GM21576 (cell line): ENCODE results near the gene ABCD3.
"Not testable (repeated sequence)": the region's sequence is repeated elsewhere in the genome, so short reads cannot be mapped to it uniquely, and the experiment has no call there.

ENCODE experiments used
- ATAC-seq: cut with Tn5 transposase; IDR thresholded peaks from one replicate; pipeline ENCODE4 v1.9.1; 2021; ENCODE audit warnings: mild to moderate bottlenecking, moderate library complexity; ENCODE audit not compliant: unreplicated experiment

The ABCD3 gene

DNA sequence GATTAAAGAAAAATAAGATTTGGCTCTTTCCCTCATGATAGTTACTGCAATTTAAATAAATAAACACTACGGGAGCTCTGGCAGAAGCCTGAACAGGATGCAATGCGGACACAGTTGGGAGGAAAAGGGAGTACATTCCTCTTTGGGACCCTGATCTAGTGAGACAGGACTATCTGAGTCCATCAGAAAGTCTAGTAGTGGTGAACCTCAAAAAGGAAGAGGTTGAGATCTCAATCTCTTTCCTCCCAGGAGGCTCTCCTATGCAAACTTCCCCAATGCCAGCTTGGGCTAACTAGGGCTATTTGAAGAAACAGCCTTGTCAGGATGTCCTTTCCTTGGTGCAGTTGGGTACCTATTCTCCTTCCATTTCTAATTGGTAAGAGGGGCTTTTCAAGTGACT is 4.9 kb upstream of the ABCD3 start:
- ATAC-seq: no peak

DNA sequence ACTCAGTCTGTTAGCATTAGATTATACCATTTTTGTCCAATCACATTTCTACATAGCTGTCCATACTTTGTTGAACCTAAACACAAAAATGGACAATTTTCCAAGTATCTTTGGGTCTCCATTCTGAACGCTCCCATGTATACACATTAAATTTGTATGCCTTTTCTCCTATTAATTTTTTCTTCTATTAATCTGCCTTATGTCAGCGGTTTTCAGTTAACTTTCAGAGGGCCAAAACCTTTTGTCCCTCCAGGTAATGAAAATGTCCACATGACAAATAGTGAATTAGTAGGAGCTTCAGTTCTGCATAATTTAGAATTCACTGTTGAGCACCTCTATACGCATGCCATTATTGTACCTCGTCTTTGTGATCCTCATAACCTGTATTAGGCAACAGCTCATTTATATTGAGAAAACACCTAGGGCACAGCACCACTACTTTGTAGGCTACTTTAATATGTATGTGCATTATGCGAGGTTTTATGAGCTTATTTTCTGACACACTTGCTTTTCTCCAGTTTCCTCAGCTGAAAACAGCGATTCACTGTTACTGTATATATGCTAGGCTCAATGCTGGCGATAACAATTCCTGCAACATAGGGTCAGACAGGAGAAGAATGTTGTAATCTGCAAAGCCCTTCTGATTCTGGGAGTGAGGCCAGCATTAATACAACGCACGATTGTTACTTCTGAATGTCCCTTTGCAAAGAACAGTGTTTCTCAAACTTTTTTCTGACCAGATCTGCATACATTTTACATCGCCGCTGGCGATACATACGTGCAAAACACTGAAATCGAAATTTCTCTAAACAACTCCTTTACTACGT is 1.1 kb upstream of the ABCD3 start:
- ATAC-seq: no peak

DNA sequence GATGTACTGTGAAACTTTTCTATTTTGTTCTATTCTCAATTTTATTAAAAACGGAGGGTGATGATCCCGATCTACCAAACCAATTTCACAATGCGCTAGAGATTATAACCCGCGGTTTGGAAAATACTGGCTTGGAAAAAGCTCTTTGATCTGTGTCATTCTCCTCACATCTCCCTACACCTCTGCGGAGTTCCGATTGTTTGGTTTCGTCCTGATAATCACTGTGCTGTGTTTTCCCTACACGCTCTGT is 536 bp upstream of the ABCD3 start:
- ATAC-seq: no peak

DNA sequence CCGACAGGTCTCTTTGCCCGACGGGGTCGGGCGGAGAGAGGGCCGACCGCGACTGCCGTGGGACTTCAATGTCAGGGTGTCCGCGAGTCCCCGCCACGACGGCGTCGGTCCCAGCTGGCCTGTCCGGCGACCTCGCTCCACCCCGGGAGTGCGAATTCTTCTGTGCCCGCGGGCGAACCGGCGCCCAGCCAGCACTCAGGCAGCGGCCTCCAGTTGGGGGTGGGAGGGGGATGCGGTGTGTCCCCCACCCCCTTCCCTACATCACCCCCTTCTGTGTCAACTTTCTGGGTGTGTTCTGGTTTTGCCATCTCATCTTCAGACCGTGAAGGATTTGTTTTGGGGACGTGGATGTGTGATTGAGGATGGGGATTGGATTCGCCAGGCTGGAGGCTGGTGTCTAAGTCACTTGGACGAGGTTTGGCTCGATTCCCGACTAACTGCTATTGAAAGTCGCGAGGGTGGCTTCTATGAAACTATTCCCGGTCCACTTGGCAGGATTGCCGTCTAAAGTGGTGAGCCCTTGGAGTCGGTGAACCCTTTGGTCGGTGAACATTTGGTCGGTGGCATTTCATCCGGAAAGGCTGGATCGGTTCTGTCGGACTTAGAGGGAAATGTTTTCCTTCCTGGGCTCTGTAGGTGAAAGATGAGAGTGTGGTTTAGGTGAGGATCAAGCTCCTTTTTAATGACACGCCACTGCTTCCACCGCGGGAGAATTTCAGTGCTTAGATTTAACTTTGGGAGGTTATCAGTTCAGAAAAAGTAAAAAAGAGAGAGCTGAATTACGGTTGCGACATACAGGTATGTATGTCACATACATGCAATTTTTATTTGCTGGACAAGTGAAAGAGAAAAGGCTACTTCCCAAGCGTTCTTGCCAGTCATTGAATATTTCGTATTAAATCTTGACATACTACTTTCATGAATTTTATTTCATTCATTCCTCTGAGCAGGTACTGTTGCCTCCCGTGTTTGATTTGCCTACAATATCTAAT is 771 bp downstream of the ABCD3 start:
- ATAC-seq: peak; percentile 14

DNA sequence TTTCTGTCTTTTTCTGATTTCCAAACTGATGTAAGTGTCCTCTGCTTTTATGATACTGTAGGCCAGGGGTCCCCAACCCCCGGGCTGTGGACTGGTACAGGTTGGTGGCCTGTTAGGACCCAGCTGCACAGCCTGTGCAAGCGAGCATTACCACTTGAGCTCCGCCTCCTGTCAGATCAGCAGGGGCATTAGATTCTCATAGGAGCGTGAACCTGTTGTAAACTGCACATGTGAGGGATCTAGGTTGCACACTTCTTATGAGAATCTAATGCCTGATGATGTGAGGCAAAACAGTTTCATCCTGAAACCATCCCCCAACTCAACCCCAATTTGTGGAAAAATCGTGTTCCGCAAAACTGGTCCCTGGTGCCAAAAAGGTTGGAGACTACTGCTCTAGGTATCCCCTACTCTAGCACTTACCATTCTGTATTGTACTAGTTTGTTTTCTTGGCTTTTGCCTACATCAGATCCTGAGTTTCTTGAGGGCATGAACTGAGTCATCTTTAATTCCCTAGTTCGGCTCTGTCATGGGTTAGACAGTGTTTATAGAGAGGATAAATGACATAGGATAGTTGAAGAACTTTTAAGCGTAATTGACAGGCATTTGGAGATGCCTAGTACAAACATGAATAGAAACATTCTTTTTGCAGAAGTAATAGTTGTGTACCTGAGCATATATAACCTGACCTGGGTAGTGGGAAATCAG is 4.1 kb downstream of the ABCD3 start:
- ATAC-seq: no peak

DNA sequence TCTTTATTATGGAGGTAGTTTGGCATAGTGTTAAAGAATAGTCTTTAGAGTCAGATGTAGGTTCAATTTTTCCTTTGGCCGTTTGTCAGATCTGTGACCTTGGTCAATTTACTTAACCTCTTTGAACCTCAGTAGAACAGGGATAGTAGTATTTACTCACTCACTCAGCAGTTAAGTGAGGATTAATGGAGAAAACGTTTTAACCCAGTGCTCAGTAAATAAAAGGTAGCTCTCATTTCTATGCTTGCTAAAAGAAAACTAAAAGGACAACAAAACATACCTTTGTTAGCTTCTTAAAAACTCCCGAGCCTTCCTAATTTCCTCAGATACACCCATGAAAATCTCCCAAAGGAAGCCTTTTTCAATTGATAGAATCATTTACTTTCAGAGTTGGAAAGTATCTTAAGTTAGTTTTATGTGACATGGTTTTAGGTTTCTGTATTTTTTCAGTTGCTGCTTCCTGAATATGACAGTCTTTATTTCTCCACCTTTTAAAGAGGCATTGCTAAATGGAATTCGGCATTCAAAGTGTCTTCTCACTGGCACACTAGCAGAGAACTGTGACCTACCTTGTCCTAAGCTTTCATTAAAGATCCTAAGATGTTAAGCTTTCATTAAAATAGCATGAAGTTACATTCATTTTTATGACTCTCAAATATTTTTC is 7.8 kb downstream of the ABCD3 start:
- no peak for ATAC-seq

DNA sequence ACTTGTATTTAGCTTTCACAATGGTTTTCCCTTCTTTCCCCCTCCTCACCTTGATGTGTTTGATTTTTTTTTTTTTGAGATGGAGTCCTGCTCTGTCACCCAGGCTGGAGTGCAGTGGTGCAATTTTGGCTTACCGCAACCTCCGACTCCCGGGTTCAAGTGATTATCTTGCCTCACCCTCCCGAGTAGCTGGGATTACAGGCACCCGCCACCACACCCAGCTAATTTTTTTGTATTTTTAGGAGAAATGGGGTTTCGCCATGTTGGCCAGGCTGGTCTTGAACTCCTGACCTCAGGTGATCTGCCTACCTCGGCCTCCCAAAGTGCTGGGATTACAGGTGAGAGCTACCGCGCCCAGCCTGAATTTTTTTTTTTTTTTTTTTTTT is 8.3 kb downstream of the ABCD3 start:
- not testable (repeated sequence) for ATAC-seq

DNA sequence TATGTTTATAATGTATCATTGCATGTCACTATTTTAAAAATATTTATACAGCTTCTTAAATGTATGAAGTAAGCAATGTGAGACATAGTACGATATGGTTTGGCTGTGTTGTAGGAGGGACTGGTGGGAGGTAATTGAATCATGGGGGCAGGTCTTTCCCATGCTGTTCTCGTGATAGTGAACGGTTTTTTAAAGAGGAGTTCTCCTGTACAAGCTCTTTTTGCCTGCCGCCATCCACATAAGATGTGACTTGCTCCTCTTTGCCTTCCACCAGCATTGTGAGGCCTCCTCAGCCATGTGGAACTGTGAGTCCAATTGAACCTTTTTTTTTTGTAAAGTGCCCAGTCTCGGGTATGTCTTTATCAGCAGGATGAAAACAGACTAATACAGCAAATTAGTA is 10.3 kb downstream of the ABCD3 start:
- no peak for ATAC-seq

DNA sequence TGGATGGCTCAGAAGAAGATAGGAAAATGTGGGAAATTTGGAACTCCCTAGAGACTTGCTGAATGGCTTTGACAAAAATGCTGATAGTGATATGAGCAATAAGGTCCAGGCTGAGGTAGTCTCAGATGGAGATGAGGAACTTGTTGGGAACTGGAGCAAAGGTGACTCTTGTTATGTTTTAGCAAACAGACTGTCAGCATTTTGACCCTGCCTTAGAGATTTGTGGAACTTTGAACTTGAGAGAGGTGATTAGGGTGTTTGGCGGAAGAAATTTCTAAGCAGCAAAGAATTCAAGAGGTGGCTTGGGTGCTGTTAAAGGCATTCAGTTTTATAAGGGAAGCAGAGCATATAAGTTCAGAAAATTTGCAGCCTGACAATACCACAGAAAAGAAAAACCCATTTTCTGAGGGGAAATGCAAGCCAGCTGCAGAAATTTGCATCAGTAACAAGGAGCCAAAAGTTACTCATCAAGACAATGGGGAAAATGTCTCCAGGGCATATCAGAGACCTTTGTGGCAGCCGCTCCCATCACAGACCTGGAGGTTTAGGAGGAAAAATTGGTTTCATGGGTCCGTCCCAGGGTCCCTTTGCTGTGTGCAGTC is 10.8 kb downstream of the ABCD3 start:
- ATAC-seq: not testable (repeated sequence)

DNA sequence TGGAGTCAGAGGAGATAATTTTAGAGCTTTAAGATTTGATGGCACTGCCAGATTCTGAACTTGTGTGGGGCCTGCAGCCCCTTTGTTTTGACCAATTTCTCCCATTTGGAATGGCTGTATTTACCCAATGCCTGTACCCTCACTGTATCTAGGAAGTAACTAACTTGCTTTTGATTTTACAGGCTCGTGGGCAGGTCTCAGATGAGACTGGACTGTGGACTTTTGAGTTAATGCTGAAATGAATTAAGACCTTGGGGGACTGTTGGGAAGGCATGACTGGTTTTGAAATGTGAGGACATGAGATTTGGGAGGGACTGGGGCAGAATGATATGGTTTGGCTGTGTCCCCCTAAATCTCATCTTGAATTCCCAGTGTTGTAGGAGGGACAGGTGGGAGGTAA is 11.9 kb downstream of the ABCD3 start:
- ATAC-seq: not testable (repeated sequence)

DNA sequence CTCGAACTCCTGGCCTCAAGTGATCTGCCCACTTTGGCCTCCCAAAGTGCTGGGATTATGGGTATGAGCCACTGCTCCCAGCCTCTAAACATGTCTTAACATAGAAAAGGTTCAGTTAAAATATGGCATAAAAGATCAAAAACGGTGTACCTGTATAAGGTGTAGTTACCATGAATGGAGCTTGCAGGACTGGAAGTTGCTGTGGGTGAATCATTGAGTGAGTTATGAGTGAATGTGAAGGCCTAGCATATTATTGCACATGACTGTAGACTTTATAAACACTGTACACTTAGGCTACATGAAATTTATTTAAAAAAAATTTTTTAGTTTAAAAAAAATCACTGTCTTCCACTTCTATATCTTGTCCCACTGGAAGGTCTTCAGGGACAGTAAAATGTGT is 15.7 kb downstream of the ABCD3 start:
- ATAC-seq: no peak

DNA sequence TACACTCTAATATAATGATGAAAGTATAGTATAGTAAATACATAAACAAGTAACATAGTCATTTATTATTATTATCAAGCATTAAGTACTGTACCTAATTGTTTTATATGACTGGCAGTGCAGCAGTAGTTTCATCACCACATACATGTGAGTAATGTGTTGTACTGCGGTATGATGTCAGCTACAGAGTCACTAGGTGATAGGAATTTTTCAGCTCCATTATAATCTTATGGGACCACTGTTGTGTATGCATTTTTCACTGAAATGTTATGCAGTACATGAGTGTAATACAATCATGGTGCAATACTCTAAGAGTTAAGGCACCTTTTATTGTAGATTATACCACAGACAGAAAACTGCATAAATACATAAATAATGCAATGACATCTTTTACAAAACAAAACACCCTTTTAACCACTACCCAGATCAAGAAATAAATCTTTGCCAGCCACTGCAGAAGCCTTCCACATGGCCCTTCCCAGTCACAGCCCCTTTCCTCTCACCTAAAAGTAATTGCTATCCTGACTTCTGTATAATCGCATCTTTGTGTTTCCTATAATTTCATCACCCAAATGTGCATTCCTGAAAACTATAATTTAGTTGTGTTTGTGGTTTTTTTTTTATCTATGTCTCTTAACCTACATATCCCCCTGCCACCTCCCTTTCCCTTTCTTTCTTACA is 16.3 kb downstream of the ABCD3 start:
- no peak for ATAC-seq

DNA sequence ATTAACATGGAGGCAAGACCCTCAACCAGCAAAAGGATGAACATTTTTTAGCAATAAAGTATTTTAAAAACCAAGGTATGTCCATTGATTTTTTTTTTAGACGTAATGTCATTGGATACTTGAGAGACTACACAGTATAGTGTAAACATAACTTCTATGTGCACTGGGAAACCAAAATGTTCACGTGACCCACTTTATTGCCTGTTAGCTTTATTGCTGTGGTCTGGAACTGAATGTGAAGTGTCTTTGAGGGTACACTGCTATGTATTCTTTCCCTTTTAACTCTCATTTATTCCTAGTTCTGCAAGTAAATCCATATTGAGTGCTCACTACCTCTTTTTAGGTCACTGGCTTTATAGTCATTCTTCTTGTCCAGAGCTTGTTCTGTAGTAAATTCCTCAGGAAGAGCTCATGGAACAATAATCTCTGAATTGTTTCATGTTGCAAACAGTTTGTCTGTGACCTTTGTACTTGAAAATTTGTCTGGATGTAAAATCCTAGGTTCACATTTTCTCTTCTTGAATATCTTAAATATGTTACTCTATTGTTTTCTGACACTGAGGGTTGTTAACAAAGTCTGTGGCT is 20.6 kb downstream of the ABCD3 start:
- ATAC-seq: no peak

DNA sequence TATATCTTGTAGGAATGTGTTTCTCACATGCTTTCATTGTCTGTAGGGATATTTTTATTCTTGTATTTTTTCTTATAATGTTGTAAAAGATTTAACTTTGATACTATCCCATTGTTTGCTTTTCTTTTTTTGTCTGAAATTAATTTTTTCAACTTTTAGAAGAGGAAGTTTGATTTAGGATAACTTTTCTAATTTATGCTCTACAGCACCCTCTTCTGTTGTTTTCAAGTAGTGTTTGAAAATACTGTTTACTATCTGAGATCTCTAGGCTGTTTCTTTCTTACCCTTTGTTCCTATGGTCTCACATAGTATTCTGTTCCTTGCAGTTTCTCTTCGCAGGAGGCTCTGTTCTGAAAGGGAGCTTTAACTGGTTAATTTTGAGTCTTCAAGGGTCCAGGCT is 21.9 kb downstream of the ABCD3 start:
- no peak for ATAC-seq

DNA sequence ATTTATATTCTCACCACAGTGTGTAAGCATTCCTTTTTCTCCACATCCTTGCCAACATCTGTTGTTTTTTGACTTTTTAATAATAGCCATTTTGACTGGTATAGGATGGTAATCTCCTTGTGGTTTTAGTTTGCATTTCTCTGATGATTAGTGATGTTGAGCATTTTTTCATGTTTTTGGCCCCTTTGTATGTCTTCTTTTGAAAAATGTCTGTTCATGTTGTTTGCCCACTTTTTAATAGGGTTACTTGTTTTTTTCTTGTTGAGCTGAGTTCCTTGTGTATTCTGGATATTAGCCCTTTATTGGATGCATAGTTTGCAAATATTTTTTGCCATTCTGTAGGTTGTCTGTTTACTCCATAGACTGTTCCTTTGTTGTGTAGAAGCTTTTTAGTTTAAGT is 24.9 kb downstream of the ABCD3 start:
- not testable (repeated sequence) for ATAC-seq

DNA sequence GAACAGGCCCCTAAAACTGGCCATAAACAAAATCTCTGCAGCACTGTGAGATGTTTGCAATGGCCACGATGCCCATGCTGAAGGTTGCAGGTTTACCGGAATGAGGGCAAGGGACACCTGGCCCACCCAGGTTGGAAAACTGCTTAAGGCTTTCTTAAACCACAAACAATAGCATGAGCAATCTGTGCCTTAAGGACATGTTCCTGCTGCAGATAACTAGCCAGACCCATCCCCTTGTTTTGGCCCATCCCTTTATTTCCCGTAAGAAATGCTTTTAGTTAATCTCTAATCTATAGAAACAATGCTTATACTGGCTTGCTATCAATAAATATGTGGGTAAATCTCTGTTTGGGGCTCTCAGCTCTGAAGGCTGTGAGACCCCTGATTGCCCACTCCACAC is 26.6 kb downstream of the ABCD3 start:
- ATAC-seq: not testable (repeated sequence)

DNA sequence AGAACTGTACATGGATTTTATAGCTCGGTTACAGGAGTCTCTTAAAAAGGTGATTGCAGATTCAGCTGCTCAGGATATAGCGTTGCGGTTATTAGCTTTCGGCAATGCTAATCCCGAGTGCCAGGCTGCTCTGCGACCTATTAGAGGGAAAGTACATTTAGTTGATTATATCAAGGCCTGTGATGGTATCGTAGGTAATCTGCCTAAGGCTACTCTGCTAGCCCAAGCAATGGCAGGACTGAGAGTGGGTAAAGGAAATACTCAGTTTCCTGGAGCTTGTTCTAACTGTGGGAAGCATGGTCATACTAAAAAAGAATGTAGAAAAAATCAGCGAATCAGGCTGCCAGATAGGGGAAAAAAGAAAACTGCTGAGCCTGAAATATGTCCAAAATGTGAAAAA is 27.5 kb downstream of the ABCD3 start:
- ATAC-seq: not testable (repeated sequence)

DNA sequence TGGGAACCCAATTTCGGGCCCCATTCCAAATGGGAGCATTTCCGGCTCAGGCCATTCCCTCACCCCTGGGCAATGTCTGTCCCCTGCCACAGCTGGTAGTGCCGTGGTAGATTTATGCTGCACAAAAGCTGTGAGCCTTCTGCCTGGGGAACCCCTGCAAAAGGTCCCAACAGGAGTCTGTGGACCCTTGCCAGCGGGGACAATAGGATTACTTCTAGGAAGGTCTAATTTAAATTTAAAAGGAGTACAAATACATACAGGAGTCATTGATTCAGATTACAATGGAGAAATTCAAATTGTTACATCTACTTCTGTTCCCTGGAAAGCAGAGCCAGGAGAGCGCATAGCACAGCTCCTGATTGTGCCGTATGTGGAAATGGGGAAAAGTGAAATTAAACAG is 28.0 kb downstream of the ABCD3 start:
- not testable (repeated sequence) for ATAC-seq

DNA sequence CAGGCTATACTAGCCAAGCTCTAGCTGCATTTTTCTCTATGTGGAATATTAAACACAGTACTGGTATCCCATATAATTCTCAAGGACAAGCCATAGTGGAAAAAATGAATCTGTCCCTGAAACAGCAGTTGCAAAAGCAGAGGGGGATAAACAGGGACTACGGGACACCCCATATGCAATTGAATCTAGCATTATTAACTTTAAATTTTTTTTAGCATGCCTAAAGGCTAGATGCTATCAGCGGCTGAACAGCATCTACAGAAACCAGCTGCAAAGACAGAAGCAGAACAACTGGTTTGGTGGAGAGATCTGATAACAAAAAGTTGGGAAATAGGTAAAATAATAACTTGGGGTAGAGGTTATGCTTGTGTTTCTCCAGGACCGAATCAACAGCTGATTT is 30.6 kb downstream of the ABCD3 start:
- ATAC-seq: not testable (repeated sequence)

DNA sequence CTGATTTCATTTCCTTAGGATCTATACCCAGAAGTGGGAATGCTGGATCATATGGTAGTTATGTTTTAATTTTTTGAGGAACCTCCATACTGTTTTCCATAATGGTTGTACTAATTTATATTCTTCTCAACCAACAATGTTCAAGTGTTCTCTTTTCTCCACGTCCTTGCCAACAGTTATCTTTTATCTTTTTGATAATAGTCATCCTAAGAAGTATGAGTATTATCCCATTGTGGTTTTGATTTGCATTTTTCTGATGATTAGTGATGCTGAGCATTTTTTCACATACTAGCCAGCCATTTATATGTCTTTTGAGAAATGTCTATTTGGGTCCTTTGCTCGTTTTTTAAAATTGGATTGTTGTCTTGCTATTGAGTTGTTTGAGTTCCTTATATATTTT is 38.5 kb downstream of the ABCD3 start:
- no peak for ATAC-seq
